GM11168 (cell line): Measurements from ENCODE around the gene KNCN.

Experiments
- in situ Hi-C: fragments of 300-500 bp; cut with MboI; formaldehyde crosslinking; loops from one replicate; pipeline ENCODE4 v1.12.0; 2022; ENCODE audit warnings: low sequenced_read_pairs; ENCODE audit not compliant: unreplicated experiment

Gene KNCN

DNA sequence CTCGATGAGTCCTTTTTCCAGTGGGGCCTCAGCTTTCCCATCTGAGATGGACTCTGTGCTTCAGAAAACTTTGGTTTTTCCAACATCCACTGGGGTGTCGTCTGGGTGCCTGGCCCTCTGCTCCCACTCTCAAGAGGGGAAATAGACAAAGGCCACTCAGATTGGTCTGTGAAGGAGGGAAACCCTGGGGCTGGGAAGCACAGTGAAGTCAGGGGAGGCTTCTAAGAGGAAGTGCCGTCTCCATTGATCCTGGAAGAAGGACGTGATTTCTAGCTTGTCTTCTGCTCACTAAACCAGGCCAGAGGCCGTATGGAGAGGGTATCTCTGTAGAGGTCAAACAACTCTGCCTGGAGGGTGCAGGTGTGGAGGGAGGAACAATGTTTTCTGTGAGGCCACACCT, 5.2 kb downstream of the KNCN start:
- in situ Hi-C loops, result no loop called here

DNA sequence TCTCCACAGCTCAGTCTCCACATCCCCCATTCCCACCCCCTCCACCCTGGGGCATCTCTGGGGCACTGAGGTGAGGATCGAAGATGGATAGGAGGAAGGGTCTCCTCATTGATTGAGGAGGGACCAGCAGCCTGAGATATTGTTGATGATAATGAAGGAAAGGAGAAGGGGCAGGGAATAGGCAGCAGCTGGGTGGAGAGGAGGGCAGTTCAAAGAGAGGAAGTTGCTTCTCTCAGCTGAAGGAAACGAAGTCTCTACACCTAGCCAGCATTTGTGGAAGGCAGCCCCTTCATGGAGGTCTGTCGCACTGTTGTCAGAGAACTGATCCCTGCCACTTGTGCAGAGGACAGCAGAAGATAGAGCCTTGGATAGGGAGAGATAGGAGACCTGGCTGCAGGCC, 5.7 kb downstream of the KNCN start:
- in situ Hi-C loops, result no loop called here

DNA sequence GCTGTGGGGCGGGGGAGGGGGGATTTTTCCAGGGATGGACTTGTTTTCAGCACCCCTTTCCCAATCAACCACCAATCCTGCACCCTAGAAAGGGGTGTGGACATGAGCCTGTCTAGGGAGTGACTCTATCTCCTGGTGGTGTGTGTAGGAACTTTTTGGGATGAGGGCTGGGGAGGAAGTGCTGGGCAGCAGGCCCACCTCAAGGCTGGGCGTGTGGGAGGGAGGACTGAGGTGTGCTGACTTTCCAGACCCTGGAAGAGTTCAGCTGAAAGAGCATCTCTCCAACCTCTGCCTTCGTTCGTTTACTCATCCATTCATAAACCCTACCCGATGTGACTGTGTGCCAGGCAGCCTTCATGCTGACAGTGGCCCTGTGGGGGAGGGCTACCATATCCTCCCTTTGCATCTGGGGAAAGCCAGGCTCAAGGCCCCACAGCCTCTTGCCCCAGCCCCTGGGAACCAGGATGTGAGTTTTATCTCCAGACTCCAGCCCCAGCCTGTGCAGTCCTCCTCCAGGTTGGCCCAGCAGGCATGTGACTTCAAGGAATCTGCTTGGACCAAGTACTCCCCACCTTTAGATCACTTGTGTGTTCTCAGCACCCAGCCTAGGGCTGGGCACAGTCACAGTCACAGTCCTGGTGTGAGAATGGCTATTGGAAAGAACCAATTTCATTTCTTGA, 6.7 kb downstream of the KNCN start:
- in situ Hi-C loops, result no loop called here

DNA sequence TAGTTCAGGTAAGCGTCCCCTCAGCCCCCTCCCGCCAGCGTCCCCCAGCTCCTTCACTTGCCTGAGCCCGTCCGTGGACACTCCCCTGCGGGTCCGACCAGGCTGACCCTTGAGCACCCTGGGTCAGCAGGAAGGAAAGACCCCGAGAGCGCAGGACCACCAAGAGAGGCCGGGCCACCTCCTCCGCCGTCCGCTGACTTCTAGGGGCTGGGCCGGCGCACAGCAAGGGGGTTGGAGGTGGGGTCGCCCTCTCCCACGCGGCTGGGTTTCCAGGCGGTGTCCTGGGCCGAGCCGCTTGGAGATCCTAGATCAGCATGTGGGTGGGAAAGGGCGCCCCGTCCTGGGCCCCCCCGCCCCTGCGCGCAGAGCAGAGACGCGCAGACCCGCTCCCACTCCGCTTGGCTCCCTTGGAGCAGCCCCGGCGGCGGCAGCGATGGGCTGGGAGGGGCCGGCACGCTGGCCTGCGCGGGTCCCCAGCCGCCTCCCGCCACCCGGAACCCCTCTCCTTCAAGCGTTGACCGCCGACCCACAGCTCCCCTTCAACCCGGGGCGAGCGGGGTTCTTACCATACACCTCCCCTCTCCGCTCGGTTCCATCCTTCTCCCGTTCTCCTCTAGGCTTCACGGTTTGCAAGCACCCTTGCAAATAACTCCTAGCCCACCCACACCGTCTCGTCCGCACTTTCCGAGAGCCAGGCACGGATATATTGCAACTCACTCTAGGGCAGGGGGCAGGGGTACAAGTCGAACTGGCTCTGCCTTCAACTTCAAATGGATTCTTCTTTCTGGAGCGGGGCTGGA, 7.5 kb downstream of the KNCN start:
- in situ Hi-C loops, result no loop called here

DNA sequence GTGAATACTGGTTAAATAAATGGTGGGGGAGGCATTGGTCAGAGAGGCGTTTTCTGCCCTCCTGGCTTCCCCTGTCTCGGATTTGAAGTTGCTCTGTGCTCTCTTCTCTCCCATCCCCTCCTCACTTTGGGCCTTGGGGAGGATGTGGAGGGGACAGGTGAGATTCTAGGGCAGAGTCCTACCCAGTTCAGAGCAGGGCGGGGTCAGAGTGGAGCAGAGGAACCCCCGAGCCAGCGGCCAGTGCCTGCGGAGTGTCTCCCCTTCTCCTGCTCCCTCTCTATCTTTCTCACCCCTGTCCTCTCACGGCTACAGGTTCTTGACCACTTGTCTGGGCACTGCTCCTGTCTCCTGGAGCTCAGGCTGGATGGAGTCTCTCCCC, 8.1 kb downstream of the KNCN start:
- in situ Hi-C loops, result no loop called here

DNA sequence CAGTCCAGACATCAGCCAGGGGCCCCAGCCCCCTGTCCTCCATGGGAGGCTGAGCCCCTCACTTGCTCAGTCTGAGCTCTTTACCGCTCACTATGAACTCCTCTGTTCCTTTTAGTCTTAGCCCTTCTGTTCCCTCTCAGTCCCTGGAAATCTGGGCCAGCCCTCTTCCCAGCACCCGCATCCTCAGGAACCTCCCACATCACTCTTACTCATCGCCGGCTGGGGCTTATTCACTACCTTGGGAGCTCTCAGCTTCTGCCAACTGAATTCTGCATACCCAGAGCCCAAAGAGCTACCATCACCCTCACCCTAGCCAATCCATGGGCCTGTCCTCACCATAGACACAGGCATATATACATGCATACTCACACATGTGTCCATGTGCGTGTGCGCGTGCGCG, 11.5 kb downstream of the KNCN start:
- in situ Hi-C loops, result loop anchor here (5.0 kb wide), 1 partner anchor 93 kb away; no protein-coding TSS in a partner anchor

DNA sequence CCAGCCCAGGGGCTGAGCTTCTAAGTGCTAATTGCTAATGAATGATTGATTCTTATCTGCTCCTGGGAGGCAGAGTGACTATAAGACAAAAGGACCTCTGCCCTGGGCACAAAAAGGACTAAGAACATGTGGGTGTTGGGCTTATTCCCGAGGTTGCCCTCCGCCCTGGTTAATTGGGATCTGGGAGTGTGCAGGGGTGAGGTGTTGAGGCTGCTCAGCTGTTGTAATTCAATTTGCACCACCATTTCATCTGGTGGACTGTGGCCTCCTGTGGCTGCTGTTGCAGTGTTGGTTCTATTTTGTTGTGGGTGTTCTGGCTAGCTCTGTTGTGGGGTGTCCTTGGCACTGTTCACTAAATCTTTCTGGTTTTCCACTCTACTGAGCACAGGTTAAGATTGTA, 13.3 kb downstream of the KNCN start:
- in situ Hi-C loops, result loop anchor here (5.0 kb wide), 1 partner anchor 91 kb away; no protein-coding TSS in a partner anchor

DNA sequence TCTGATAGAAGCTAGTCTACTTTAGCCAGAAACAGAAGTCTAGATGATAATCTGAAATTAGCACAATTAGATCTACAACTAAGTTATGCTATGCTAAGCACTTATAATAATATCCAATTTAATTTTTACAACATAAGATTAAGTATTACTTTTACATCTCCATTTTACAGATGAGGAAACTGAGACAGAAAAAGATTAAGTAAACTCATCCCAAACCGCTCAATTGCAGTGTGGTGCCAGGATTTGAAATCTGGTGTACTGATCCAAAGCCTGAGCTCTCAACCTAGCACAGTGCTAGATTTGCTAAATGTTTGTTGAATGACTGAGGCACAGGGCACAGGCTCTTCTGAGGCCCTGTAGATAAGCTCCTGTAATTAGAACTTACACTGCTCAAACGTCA, 13.8 kb downstream of the KNCN start:
- in situ Hi-C loops, result loop anchor here (5.0 kb wide), 1 partner anchor 90 kb away; no protein-coding TSS in a partner anchor

DNA sequence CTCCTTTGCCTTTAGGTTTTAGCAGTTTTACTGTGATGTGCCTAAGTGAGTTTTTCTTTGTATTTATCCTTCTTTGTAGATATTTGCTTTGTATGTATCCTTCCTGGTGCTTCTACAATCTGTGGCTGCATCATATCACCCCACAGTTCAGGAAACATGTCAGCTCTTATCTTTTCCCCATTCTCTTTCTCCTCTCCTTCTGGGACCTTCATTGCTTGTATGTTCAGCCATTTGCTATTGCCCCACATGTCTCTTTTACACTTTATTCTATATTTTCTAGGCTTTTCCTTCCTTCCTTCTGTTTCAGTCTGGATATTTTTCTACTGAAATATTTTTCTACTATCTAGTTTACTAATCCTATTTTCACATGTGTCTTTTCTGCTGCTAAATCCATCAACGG, 14.9 kb downstream of the KNCN start:
- in situ Hi-C loops, result loop anchor here (5.0 kb wide), 1 partner anchor 89 kb away; no protein-coding TSS in a partner anchor

DNA sequence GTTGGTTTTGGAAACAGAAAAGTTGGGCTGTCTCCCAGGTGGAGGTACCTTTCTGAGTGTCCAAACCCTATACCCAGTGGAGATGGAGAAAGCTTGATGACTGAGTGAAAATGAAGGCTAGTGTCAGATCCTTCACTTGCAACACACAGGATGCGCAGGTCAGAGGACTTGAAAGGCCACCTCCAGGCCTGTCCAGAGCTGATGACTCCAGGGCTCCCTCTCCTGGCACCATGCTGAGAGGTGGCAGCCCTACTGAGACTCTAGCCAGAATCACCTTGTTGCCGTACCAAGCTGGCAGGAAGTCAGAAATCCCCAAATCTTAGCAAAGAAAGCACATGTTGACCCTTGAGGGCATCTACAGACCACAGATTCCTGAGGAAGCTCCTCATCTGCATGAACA, 16.4 kb downstream of the KNCN start:
- in situ Hi-C loops, result loop anchor here (5.0 kb wide), 1 partner anchor 88 kb away; no protein-coding TSS in a partner anchor

DNA sequence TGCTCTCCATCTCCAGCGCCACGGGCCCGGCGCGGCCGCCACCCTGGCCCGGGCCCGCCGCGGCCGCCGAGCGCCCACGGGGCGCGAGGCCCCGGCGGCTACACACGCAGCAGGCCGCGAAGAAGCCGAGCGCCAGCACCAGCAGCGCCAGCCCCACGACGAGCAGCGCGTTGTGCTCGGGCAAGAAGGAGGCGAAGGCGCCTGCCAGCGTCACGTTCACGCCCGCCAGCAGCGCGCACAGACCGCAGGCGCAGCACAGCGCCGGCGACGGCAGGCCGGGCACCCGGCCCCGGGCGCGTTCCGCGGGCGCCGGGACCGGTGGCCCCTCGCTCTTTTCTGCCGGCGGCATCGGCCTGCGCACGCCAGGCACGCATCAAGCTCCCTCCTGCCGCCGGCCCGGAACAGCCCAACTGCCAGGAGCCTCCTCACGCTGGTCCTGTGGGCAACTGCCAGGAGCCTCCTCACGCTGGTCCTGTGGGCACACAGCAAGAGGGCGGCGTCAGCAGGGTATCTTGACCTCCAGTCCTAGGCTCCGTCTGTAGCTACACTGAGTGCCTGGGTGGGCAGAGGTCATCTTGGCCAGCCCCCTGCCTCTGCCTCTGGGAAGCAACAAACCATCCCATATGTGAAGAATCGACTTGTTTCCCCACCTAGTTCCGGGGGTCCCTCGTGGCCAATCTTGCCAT, 18.1 kb downstream of the KNCN start:
- in situ Hi-C loops, result no loop called here

DNA sequence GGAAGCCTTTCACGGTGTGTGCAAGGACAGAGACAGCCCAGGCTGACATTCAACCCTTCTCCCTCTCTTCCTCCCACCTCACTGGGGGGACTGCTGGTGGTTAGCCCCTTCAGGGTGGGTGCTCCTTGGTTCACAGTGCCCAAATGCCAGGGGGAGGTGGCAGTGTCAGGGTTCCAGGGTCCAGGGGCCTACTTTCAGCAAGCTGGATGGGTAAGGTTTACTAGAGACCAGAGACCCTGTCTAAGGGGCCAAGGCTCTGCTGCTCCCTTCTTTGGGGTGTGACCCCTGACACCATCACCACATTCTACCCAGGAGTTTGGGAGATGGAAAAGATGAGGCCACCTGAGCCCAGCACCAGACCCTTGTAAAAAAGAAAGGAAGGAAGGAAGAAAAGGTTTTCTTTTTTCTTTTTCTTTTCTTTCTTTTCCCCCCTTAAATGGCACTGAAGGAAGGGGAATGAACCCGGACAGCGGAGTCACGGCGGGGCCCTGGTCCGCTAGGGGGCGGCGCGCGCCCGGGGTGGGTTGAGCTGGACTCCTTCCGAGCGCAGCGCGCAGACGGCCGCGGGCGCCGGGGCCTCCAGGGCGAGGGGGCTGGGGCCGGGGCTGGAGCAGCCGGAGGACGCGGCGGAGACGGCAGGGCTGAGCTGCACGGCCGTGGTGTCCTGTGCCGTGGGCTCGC, 18.8 kb downstream of the KNCN start:
- in situ Hi-C loops, result no loop called here

DNA sequence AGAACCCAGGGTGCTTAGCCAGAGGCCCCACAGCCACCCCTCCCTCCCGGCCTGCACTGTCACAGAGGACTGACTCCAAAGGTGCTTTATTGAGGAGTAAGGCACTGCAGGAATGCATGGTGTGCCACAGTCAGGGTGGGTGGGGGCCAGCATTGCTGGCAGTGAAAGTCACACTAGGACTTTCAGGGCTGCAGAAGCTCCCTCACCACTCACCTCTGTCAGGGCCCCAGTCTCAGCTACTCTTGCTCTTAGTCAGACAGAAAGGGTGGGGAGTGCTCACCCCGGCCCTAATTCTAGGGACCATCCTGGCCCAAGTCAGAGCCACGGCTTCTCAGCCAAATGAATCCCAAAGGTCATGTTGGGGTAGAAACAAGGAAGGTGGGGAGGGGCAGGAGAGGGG, 19.4 kb downstream of the KNCN start:
- in situ Hi-C loops, result no loop called here

DNA sequence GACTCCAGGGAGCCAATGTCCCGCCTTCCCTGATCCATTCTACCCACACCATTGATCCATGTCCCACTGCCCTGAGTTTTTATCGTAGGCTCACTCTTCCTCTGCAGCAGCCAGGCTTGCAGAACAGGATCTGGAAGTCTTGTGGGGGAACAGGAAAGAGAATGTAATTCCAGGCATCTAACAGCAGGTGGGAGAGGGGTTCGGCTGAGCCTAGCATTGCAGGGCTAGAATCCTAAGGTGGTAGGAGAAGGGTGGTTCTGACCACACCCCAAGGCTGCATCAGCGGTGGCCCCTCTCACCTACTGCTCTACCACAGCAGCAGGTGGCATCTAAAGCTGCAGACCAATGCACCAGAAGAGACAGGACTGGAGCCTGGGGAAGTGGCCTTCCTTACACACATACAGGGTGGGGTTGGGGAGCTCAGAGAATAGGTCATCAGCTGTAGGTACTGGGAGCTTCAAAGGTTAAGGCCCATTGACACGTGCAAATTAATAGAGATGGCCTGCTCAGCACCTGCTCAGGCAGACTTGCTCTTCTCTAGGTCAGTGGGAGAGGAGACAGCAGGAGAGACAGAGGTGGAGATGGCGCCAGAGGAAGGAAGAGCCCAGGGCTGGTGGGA, 20.5 kb downstream of the KNCN start:
- in situ Hi-C loops, result no loop called here

DNA sequence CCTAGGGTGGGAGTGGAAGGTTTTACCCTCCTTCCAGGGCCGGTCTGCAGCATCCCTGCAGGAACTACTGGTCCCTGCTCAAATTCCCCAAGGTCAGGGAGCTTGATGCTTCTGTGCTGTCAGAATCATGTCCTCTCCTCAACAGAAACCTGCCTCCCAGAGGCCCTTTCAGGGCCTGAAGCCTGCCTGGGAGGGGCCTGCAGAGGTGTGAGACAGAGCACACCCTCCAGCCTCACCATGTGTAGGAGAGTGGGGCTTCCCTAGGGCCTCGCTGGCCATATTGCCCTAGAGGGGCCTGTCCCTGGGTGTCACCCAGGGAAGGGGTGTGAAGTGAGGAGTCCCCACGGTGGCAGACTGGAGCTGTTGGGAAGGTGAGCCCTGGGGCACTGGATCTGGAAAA, 21.1 kb downstream of the KNCN start:
- in situ Hi-C loops, result no loop called here

DNA sequence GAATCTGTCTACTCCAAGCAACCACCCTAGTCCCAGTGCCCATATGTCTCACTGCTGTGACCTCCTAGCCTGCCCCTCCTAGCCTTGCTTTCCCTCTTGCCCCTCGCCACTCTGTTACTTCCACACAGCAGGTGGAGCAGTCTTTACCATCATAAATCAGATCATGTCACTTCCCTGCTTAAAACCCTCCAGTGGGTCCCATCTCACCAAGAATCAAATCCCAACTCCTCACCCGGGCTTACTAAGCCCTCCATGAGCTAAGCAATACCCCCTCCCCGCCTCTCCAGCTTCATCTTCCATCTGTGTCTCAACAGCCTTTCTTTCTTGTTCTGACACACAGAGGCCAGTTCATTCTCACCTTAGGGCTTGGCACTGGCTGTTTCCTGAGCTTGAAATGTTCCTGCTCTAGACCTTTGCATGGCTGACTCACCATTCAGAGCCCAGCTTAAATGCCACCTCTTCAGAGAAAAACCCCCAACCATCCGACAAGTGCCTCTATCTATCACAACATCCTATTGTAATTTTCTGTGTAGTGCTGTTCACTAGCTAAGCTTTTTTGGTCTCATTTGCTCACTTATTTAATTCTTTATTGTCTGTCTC, 22.3 kb downstream of the KNCN start:
- in situ Hi-C loops, result loop anchor here (10.0 kb wide), 1 partner anchor 54 kb away; no protein-coding TSS in a partner anchor

DNA sequence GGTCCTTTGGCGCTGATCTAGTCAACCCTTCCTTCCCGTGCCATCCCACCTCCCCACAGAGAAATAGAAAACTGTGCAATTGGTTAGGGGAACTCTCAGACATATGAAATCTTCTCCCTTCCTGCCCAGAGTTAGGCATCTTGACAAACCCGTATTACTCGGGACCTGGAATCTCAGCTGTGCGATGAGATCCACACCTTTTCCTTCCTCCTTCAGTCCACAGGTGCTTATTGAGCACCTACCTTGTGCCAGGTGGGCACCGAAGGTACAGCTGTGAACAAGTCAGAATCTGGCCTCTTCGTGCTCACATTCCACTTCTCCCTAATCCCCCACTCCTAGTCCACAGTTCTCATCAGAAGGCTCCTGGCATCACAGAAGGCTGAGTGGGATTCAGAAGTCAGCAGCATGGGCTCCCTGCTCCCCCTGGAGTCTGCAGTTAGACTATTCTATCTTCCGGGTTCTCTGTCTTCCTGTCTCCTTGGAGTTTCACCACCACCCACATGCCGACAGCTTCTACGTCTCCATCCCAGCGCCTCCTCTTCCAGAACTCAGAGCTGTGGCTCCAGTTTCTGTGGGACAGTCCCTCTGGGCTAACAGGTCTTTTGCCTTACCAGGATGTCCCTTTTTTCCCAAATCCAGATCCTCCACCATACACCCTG, 23.0 kb downstream of the KNCN start:
- in situ Hi-C loops, result loop anchor here (10.0 kb wide), 1 partner anchor 54 kb away; no protein-coding TSS in a partner anchor

DNA sequence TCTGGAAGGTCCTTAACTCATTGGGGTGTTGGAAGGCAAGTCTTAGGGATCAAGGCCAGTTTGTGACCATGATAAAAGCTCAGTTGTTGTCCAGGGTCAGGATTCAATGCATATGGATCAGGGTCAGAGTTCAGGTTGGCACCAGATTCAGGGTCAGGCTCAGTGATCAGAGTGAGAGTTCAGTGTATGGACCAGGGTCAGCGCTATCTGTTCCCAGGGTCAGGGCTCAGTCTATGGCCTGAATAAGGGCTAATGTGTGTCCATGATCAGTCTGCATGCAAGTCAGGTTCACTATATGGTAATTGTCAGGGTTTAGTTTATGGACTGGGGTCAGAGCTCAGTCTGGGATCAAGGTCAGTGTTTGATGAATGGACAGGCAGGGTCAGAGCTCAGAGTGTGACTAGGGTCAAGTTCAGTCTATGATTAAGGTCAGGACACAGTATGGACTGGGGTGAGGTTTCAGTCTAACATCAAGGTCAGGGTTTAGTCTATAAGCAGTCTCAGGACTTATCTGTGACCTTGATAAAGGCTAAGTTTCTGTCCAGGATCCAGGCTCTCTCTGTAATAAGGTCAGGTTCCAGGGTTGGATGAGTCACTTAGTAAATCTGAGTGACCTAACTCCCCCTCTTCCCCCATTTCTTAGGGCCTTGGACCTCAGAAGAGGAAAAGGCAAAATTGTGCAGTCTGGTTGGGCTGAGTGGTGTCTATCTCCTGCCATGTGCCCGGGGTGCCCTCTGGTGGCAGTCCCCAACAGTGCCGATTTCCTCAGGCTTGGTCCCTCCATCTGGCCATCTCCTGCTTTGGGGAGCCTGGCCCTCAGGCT, 23.8 kb downstream of the KNCN start:
- in situ Hi-C loops, result loop anchor here (10.0 kb wide), 1 partner anchor 53 kb away; no protein-coding TSS in a partner anchor
